Measurements from ENCODE around the gene PLSCR3. TPM values are rescaled to one million over a fixed set of nuclear protein-coding genes. Genes with fewer than 3 reads are reported as not detected.

The PLSCR3 gene
- total RNA-seq, 1 experiment from 2014 or later, result 53.0 TPM

GRCh38 chr17:7426896-7427489 lies 32.7 kb upstream of the PLSCR3 start:
- H3K4me2 ChIP-seq, result no peak overlapping the region
- H3K9me2 ChIP-seq (ENCODE audit: insufficient read depth), result no peaks in the 10 kb centered on the region
- H3K27ac ChIP-seq, result no peak overlapping the region
- no peak overlapping the region for H2AFZ ChIP-seq
- no peaks in the 10 kb centered on the region for H3K36me3 ChIP-seq (ENCODE audit: low read depth)
- H3K4me1 ChIP-seq (replicated peaks; ENCODE audit: insufficient read depth), result no peaks in the 10 kb centered on the region
- no peaks in the 10 kb centered on the region for H3K27me3 ChIP-seq (ENCODE audit: insufficient read depth, low read depth)
- ChIA-PET CTCF (no interaction called here), POLR2A (ENCODE audit: unreplicated experiment) (no interaction called here)
- no peak overlapping the region for H3K4me3 ChIP-seq
- no peaks in the 10 kb centered on the region for H3F3A ChIP-seq (ENCODE audit: insufficient read depth, low read depth)
- TF ChIP-seq EZH2 (IDR thresholded peaks at IDR 0.05; ENCODE audit: low read depth), result no peak
- no peak for TF ChIP-seq CTCF (conservative IDR thresholded peaks at IDR 0.05)
- H3K79me2 ChIP-seq (ENCODE audit: low read depth), result no peaks in the 10 kb centered on the region
- no peak for DNase-seq
- no peaks in the 10 kb centered on the region for H3K9me3 ChIP-seq (ENCODE audit: insufficient read depth, low read depth)
- H4K20me1 ChIP-seq (ENCODE audit: insufficient read depth), result no peaks in the 10 kb centered on the region
- intact Hi-C loops (cut with micrococcal nuclease; ENCODE audit: unreplicated experiment), result no loop called here
- no TSS peak for BruUV-seq (replicated peaks)

GRCh38 chr17:7426203-7426863 lies 32.0 kb upstream of the PLSCR3 start:
- no peaks in the 10 kb centered on the region for H3K79me2 ChIP-seq (ENCODE audit: low read depth)
- H3K27me3 ChIP-seq (ENCODE audit: insufficient read depth, low read depth), result no peaks in the 10 kb centered on the region
- BruUV-seq (replicated peaks), result no TSS peak
- H3K4me3 ChIP-seq, result no peak overlapping the region
- ChIA-PET POLR2A (ENCODE audit: unreplicated experiment) (no interaction called here), CTCF (no interaction called here)
- H4K20me1 ChIP-seq (ENCODE audit: insufficient read depth), result no peaks in the 10 kb centered on the region
- H3K9me3 ChIP-seq (ENCODE audit: insufficient read depth, low read depth), result no peaks in the 10 kb centered on the region
- intact Hi-C loops (cut with micrococcal nuclease; ENCODE audit: unreplicated experiment), result no loop called here
- no peak overlapping the region for H2AFZ ChIP-seq
- H3K9me2 ChIP-seq (ENCODE audit: insufficient read depth), result no peaks in the 10 kb centered on the region
- H3K4me2 ChIP-seq, result no peak overlapping the region
- no peak for TF ChIP-seq CTCF (conservative IDR thresholded peaks at IDR 0.05)
- no peak for TF ChIP-seq EZH2 (IDR thresholded peaks at IDR 0.05; ENCODE audit: low read depth)
- no peaks in the 10 kb centered on the region for H3K4me1 ChIP-seq (replicated peaks; ENCODE audit: insufficient read depth)
- H3F3A ChIP-seq (ENCODE audit: insufficient read depth, low read depth), result no peaks in the 10 kb centered on the region
- H3K36me3 ChIP-seq (ENCODE audit: low read depth), result no peaks in the 10 kb centered on the region
- no peak overlapping the region for H3K27ac ChIP-seq
- no peak for DNase-seq

DNA sequence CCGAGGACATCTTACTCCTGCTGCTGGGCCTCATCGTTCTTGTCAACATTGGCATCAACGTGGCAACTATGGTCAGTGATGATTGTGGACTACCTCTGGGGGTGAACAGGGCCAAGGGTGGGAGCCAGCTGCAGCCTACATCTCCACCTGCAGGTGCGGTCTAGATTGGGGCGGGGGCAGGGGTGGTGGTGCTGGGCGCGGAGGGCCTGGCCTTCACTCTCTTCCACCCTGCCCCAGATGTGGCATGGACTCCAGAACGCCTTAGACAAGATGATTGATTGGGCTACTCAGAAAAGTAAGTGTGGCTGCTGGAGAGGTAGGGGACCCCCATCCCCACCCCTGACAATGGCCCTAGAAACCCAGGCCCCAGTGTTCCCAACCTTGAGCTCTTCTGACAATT lies 31.4 kb upstream of the PLSCR3 start:
- TF ChIP-seq CTCF (conservative IDR thresholded peaks at IDR 0.05) (no peak), EZH2 (IDR thresholded peaks at IDR 0.05; ENCODE audit: low read depth) (no peak)
- no peak for DNase-seq
- POLR2A ChIA-PET (ENCODE audit: unreplicated experiment), result no interaction called here

More for the DNA sequence above, 31.4 kb upstream of the PLSCR3 start:
- H3K9me3 ChIP-seq (ENCODE audit: insufficient read depth, low read depth), result no peaks in the 10 kb centered on the region
- H3K4me3 ChIP-seq, result no peak overlapping the region
- H3K9me2 ChIP-seq (ENCODE audit: insufficient read depth), result no peaks in the 10 kb centered on the region
- intact Hi-C loops (cut with micrococcal nuclease; ENCODE audit: unreplicated experiment), result no loop called here
- H4K20me1 ChIP-seq (ENCODE audit: insufficient read depth), result no peaks in the 10 kb centered on the region
- H3K4me2 ChIP-seq, result no peak overlapping the region
- H3K36me3 ChIP-seq (ENCODE audit: low read depth), result no peaks in the 10 kb centered on the region
- H3F3A ChIP-seq (ENCODE audit: insufficient read depth, low read depth), result no peaks in the 10 kb centered on the region
- no peaks in the 10 kb centered on the region for H3K79me2 ChIP-seq (ENCODE audit: low read depth)
- H3K4me1 ChIP-seq (replicated peaks; ENCODE audit: insufficient read depth), result no peaks in the 10 kb centered on the region
- BruUV-seq (replicated peaks), result no TSS peak
- CTCF ChIA-PET, result no interaction called here
- H3K27ac ChIP-seq, result no peak overlapping the region
- no peaks in the 10 kb centered on the region for H3K27me3 ChIP-seq (ENCODE audit: insufficient read depth, low read depth)
- H2AFZ ChIP-seq, result no peak overlapping the region
